ENCODE measurements around the gene AP5S1.
A peak's percentile ranks its signal among the peaks of the same experiment; 100 is the strongest.

AP5S1 gene, protein sequence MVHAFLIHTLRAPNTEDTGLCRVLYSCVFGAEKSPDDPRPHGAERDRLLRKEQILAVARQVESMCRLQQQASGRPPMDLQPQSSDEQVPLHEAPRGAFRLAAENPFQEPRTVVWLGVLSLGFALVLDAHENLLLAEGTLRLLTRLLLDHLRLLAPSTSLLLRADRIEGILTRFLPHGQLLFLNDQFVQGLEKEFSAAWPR

GRCh38 chr20:3820048-3820900 lies at the start of gene AP5S1:
Gene AP5S1 (plus strand): TSS chr20:3820547. CDS start chr20:3822118, 1,571 bp downstream.
- peak; percentile 93 for TF ChIP-seq CTCF (IDR thresholded peaks at IDR 0.05; ENCODE audit: control insufficient read depth, extremely low read depth, insufficient read depth)

DNA sequence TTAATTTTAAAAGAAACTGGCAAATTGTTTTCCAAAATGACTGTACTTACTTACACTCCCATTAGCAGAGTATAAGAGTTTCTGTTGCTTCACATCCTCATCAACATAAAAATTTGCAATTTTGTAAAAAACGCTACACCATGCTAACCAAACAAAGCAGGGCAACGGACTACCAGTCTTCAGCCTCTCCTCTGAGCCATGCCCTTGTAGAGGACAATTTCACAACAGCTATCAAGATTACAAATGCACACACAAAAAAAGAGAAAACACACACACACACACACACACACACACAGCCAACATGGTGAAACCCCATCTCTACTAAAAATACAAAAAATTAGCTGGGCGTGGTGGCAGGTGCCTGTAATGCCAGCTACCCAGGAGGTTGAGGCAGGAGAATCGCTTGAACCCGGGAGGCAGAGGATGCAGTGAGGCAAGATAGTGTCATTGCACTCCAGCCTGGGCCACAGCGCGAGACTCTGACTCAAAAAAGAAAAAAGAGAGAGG lies 48.7 kb upstream of the AP5S1 start:
- no peak for TF ChIP-seq CTCF (IDR thresholded peaks at IDR 0.05; ENCODE audit: control insufficient read depth, extremely low read depth, insufficient read depth)
- no peak overlapping the region for H3K4me3 ChIP-seq (ENCODE audit: low read depth, low read length)
- DNase-seq (ENCODE audit: low read depth) = no peak

More at GRCh38 chr20:3820048-3820900, at the start of gene AP5S1:
- peak within 1 kb of the TSS; percentile 59 for H3K4me3 ChIP-seq (ENCODE audit: low read depth, low read length)
- DNase-seq (ENCODE audit: low read depth) = peak; percentile 93

- no peak for TF ChIP-seq CTCF (IDR thresholded peaks at IDR 0.05; ENCODE audit: control insufficient read depth, extremely low read depth, insufficient read depth)
- no peak overlapping the region for H3K4me3 ChIP-seq (ENCODE audit: low read depth, low read length)
- no peak for DNase-seq (ENCODE audit: low read depth)
Observed at GRCh38 chr20:3775457-3776108, 44.8 kb upstream of the AP5S1 start.

GRCh38 chr20:3777381-3777715 lies 43.0 kb upstream of the AP5S1 start:
- TF ChIP-seq CTCF (IDR thresholded peaks at IDR 0.05; ENCODE audit: control insufficient read depth, extremely low read depth, insufficient read depth) = no peak
- no peak for DNase-seq (ENCODE audit: low read depth)
- H3K4me3 ChIP-seq (ENCODE audit: low read depth, low read length) = no peak overlapping the region

DNA sequence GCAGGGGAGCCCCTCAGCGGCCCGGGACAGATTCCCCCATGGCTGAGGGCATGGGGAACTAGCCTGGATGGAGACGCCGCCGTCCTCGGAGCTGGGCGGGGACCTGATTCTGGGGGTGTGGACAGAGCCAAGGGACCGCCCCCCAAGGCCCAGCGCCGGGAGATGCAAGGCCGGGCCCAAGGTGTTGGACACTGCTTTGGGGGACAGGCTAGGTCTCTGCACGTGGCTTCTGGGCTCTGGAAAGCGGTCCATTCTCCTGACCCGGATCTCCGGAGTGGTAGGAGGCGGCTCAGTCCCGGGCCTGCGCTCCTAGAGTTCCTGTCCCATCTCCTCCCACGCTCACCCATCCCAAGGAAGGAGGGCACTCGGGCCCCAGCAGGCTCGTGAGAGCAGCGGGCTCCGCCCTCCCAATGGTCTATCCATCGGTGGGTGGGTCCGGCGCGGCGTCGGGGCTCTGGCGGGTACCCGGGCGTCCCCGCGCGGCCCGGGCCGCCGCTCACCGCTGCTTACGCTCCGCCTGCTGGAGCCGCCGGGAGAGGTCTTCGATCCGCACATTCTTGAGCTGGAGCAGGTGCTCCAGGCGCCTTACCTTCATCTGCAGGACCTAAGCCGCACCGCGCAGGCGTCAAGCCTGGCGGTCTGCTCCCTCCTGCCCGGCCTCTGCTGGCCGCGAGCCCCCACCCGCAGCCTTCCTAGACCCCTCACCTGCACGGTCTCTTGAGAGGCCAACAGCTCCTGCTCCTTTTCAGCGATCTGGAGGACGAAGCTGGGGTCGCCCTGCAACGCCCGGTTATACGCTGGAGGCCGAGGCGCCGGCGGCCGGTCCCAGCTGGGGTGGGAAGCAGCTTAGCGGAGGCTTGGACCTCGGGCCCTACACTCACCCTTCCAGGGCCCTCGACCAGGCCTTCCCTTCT lies 42.4 kb upstream of the AP5S1 start:
- no peak overlapping the region for H3K4me3 ChIP-seq (ENCODE audit: low read depth, low read length)
- DNase-seq (ENCODE audit: low read depth) = no peak
- TF ChIP-seq CTCF (IDR thresholded peaks at IDR 0.05; ENCODE audit: control insufficient read depth, extremely low read depth, insufficient read depth) = no peak

DNA sequence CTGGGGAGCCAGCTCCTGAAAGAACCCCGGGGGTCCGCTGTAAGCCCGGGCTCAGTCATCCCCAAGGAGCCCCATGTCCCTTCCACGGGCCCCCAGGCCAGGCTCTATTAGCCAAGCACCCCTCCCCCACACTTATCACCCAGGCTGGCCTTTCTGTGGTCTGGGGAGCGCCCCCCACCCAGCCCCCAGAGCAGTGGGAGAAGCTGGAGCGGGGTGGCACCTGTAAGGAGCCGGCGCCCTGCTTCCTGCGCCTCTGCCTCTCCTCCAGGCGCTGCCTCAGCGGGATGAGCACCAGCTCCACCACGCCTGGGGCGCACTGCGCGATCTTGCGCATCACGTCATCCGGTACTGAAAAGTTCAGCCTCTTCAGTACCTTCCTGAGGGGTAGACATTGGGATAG lies 41.4 kb upstream of the AP5S1 start:
- DNase-seq (ENCODE audit: low read depth) = no peak
- no peak for TF ChIP-seq CTCF (IDR thresholded peaks at IDR 0.05; ENCODE audit: control insufficient read depth, extremely low read depth, insufficient read depth)
- no peak overlapping the region for H3K4me3 ChIP-seq (ENCODE audit: low read depth, low read length)
